Lung (tissue), 12 donors: ENCODE results near the gene PFKFB4. TPM values are rescaled to one million over a fixed set of nuclear protein-coding genes. Genes with fewer than 3 reads are reported as not detected.

Source experiments
- ATAC-seq: fragments of 200-7000 bp; cut with Tn5 transposase; one replicate; pipeline ENCODE4 v1.9.1; 2020; ENCODE audit warnings: moderate number of reproducible peaks; ENCODE audit not compliant: insufficient read depth, low FRiP score
- DNase-seq, 3 donors: peaks; one replicate each; pipeline ENCODE4 v3.0.0-alpha.2; 2013 to 2017
- H3K27ac ChIP-seq, 2 donors: one replicate each; pipeline ENCODE4 v1.5.1; 2013; ENCODE audit warnings: mild to moderate bottlenecking in 2 of 2, moderate library complexity in 2 of 2, control low read depth in 1 of 2, inconsistent platforms in 1 of 2, low read depth in 1 of 2, low read length in 1 of 2
- H3K27me3 ChIP-seq, 3 donors: one replicate each; pipeline ENCODE4 v1.5.1; 2013; ENCODE audit warnings: low read length in 2 of 3; ENCODE audit not compliant: control insufficient read depth in 3 of 3, insufficient read depth in 3 of 3
- H3K36me3 ChIP-seq, 4 donors: one replicate each; pipeline ENCODE4 v1.5.1; 2013; ENCODE audit warnings: low read length in 4 of 4, mild to moderate bottlenecking in 1 of 4, moderate library complexity in 1 of 4; ENCODE audit not compliant: control insufficient read depth in 4 of 4, insufficient read depth in 4 of 4
- H3K4me1 ChIP-seq, 5 donors: one replicate each; pipeline ENCODE4 v1.5.1; 2013; ENCODE audit warnings: low read length in 5 of 5, mild to moderate bottlenecking in 2 of 5, moderate library complexity in 1 of 5; ENCODE audit not compliant: control insufficient read depth in 5 of 5, insufficient read depth in 5 of 5
- H3K4me3 ChIP-seq: one replicate; pipeline ENCODE4 v1.5.1; 2013; ENCODE audit warnings: mild to moderate bottlenecking, control low read depth, moderate library complexity
- H3K9ac ChIP-seq, 2 donors: one replicate each; pipeline ENCODE4 v1.5.1; 2013; ENCODE audit warnings: low read length in 2 of 2, control low read depth in 1 of 2; ENCODE audit not compliant: insufficient read depth in 1 of 2
- H3K9me3 ChIP-seq, 4 donors: one replicate each; pipeline ENCODE4 v1.5.1; 2013; ENCODE audit warnings: low read length in 3 of 4, mild to moderate bottlenecking in 1 of 4, moderate library complexity in 1 of 4; ENCODE audit not compliant: control insufficient read depth in 4 of 4, insufficient read depth in 3 of 4
- WGBS, 2 donors: extraction: QIAGEN DNeasy Blood & Tissue Kit; methylation state at CpG; one replicate each; pipeline ENCODE4 v1.1.7; 2013; 5-methylcytosine and 5-hydroxymethylcytosine counted together
- polyA plus RNA-seq, 2 donors: library from polyadenylated mRNA; stranded (reverse); fragments of 200-250 nt; gene quantifications; one replicate each; pipeline ENCODE4 v1.2.1, GENCODE V29; 2013
- total RNA-seq, 2 donors: library from RNA; depleted of rRNA in 1 of 2; stranded (reverse); fragments of >200 nt in 1 of 2; gene quantifications; one replicate each; pipeline ENCODE4 v1.2.1, GENCODE V29; 2014 to 2021
- TF ChIP-seq, protein P1 (sequence below): IDR thresholded peaks from 2 replicates; pipeline ENCODE4 v1.5.1; 2012; ENCODE audit warnings: mild to moderate bottlenecking; ENCODE audit errors: control extremely low read depth, extremely low read depth
- donor health status: control.
- donor health status: control.
- donor health status: Bipolar disorder and iron deficiency.
- donor health status: healthy.
- donor health status: DM: yes; HTN: yes; CAD: no.

PFKFB4 gene
- total and polyA plus RNA-seq, 4 donors = 3.6 to 15.9 (median 12.1) TPM

DNA sequence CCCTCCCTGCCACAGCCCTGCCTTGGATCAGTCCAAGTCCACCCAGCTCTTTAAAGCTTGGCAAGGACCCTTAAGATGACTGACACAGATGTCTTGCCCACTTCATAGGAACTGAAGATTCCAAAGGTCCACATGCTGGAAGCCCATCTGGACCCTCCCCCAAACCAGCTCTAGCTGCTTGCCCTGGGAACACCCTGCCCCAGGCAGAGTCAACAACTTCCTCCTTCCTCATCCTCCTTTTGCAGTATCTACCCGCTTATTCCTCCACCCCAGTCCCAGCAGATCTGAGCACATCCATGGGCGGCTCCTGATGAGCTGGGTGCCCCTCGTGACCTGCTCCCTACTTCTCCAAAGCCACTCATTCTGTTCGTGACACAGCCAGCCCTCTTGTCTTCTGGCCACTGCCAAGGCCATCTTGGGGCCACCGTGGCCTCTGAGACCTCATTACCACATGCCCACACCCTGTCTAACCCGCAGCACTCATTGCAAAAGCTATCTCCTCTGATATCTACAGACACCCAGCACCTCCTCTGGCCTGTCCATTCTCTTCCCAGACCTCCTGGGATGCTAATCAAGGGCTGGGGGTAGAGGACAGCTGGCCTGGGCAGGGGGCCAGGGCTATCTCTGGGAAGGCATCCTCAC lies 2.0 kb upstream of the PFKFB4 start:
- no peak overlapping the region for H3K4me3 ChIP-seq
- no peaks in the 10 kb centered on the region for H3K27me3 ChIP-seq
- TF ChIP-seq, protein P1, sequence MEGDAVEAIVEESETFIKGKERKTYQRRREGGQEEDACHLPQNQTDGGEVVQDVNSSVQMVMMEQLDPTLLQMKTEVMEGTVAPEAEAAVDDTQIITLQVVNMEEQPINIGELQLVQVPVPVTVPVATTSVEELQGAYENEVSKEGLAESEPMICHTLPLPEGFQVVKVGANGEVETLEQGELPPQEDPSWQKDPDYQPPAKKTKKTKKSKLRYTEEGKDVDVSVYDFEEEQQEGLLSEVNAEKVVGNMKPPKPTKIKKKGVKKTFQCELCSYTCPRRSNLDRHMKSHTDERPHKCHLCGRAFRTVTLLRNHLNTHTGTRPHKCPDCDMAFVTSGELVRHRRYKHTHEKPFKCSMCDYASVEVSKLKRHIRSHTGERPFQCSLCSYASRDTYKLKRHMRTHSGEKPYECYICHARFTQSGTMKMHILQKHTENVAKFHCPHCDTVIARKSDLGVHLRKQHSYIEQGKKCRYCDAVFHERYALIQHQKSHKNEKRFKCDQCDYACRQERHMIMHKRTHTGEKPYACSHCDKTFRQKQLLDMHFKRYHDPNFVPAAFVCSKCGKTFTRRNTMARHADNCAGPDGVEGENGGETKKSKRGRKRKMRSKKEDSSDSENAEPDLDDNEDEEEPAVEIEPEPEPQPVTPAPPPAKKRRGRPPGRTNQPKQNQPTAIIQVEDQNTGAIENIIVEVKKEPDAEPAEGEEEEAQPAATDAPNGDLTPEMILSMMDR = no peak
- H3K9me3 ChIP-seq = no peaks in the 10 kb centered on the region
- no peak overlapping the region for H3K9ac ChIP-seq
- no peaks in the 10 kb centered on the region for H3K36me3 ChIP-seq
- ATAC-seq (peak; percentile 7), DNase-seq (no peak)
- H3K27ac ChIP-seq = peak overlapping the region in 1 of 2 donors; percentile 4
- 34 to 56% methylated on average over 6 of the region's 6 CpGs for WGBS, 2 donors
- peaks cover 0 to 40% (median 13%) of the 10 kb centered on the region in 5 donors for H3K4me1 ChIP-seq

DNA sequence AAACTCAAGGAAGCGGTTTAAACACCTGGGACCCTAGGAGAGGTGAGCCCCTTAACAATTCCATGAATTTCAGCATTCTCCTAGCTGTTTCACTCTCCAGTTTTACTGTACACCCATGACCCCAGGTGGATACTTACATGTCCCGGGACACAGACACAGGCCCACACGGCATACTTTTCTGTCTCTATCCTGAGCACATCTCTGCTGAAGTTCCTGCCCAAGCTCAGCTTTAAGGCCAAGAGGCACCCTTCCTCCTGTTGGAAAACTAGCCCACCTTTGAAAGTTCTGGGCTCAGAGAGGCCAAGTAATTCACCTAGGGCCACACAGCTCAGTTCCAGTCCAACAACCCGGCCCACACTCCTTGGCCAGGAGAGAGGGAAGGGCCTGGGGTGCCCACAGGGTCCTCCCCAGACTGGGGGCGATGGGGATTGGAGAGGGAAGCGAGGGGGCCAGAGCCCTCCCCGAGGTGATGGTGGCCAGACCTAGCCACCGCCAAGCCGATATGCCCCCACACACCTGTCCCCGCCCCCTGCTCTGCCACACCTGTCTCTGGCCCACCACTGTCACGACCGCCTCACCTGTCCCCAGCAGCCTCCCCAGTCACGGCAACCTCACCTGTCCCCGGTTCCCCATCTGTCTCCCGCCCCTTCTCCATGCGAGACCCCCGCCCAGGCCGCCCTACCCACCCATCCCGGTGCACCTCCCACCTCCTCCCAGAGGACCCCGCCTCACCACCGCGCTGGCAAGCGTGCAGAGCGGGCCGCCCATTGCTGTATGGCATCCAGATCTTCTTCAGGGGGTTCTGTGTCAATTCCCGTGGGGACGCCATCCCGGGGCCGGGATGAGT lies 431 bp downstream of the PFKFB4 start:
- ATAC-seq (no peak), DNase-seq (no peak)
- Histone ChIP-seq H3K4me1 (peaks cover 0 to 36% (median 12%) of the 10 kb centered on the region in 5 donors), H3K9ac (no peak overlapping the region), H3K4me3 (peak overlapping the region; percentile 43), H3K36me3 (no peaks in the 10 kb centered on the region), H3K9me3 (no peaks in the 10 kb centered on the region), H3K27ac (peak overlapping the region in 1 of 2 donors; percentile 74), H3K27me3 (no peaks in the 10 kb centered on the region)
- WGBS, 2 donors = 18% methylated on average over 28 to 29 of the region's 29 CpGs
- TF ChIP-seq, protein P1 = no peak

DNA sequence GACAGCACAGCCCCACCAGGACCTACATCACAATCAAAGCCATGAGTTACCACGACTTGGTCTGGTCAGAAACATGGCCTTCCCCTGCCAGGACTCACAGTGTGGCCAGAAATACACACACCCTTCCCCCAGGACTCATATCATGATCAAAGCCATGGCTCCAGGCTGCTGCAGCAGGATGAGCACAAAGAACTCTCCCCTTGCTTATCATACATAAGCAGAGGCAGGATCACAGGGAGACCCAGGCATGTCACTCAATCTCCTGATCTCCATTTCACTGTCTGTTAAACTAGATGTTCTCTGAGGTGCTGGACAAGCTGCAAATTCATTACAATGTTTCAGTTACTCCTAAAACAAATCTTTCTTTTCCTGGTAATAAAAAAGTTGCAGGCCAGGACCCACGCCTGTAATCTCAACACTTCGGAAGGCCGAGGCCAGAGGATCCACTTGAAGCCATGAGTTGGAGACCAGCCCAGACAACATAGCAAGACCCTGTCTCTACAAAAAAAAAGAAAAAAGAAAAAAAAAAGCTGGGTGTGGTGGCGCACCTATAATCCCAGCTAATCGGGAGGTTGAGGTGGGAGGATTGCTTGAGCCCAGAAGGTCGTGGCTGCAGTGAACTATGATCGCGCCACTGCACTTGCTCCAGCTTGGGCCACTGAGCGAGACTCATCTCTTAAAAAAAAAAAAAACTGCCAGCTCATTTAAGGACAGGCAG lies 1.2 kb downstream of the PFKFB4 start:
- ATAC-seq (no peak), DNase-seq (no peak)
- Histone ChIP-seq H3K27me3 (no peaks in the 10 kb centered on the region), H3K4me1 (peaks cover 0 to 28% (median 10%) of the 10 kb centered on the region in 5 donors), H3K4me3 (no peak overlapping the region), H3K9me3 (no peaks in the 10 kb centered on the region), H3K27ac (no peak overlapping the region), H3K9ac (no peak overlapping the region), H3K36me3 (no peaks in the 10 kb centered on the region)
- 79 to 89% methylated on average over 10 of the region's 10 CpGs for WGBS, 2 donors
- TF ChIP-seq, protein P1 = no peak
